Measurements from ENCODE around the gene SWAP70. TPM values are rescaled to one million over a fixed set of nuclear protein-coding genes. Genes with fewer than 3 reads are reported as not detected.
A peak's percentile ranks its signal among the peaks of the same experiment; 100 is the strongest.

The SWAP70 gene
- total RNA-seq, 1 donor from 2014 or later, result 15.2 TPM

GRCh38 chr11:9747828-9748227 is 84.0 kb downstream of the SWAP70 start:
- no peak for TF ChIP-seq CTCF (conservative IDR thresholded peaks at IDR 0.05; ENCODE audit: low read depth, low read length)
- H3K4me3 ChIP-seq (ENCODE audit: low read depth, low read length), result no peak overlapping the region
- no peak for DNase-seq (ENCODE audit: low read depth)

GRCh38 chr11:9748361-9748970 is 84.6 kb downstream of the SWAP70 start:
- peak; percentile 94 for TF ChIP-seq CTCF (conservative IDR thresholded peaks at IDR 0.05; ENCODE audit: low read depth, low read length)

GRCh38 chr11:9750551-9750950 is 86.7 kb downstream of the SWAP70 start:
- DNase-seq (ENCODE audit: low read depth), result no peak
- TF ChIP-seq CTCF (conservative IDR thresholded peaks at IDR 0.05; ENCODE audit: low read depth, low read length), result no peak
- H3K4me3 ChIP-seq (ENCODE audit: low read depth, low read length), result no peak overlapping the region

More at GRCh38 chr11:9748361-9748970, 84.6 kb downstream of the SWAP70 start:
- DNase-seq (ENCODE audit: low read depth), result peak; percentile 62
- H3K4me3 ChIP-seq (ENCODE audit: low read depth, low read length), result no peak overlapping the region

- TF ChIP-seq CTCF (conservative IDR thresholded peaks at IDR 0.05; ENCODE audit: low read depth, low read length), result no peak
- no peak for DNase-seq (ENCODE audit: low read depth)
- H3K4me3 ChIP-seq (ENCODE audit: low read depth, low read length), result no peak overlapping the region
Observed at GRCh38 chr11:9752091-9752490, 88.2 kb downstream of the SWAP70 start.

GRCh38 chr11:9753021-9753420 is 89.1 kb downstream of the SWAP70 start:
- DNase-seq (ENCODE audit: low read depth), result peak; percentile 32
- no peak for TF ChIP-seq CTCF (conservative IDR thresholded peaks at IDR 0.05; ENCODE audit: low read depth, low read length)

GRCh38 chr11:9754010-9754471 is 90.2 kb downstream of the SWAP70 start:
- H3K4me3 ChIP-seq (ENCODE audit: low read depth, low read length), result no peak overlapping the region
- no peak for TF ChIP-seq CTCF (conservative IDR thresholded peaks at IDR 0.05; ENCODE audit: low read depth, low read length)
- DNase-seq (ENCODE audit: low read depth), result peak; percentile 26

More at GRCh38 chr11:9753021-9753420, 89.1 kb downstream of the SWAP70 start:
- H3K4me3 ChIP-seq (ENCODE audit: low read depth, low read length), result no peak overlapping the region
